ENCODE data around the gene PTGR3. TPM values are rescaled to one million over a fixed set of nuclear protein-coding genes. Genes with fewer than 3 reads are reported as not detected.

The PTGR3 gene
- total RNA-seq, 1 experiment from 2014 or later: 8.2 TPM

Other genes with a start within 250 kb of the PTGR3 start
- 5.6 and 7.5 TPM in 2 replicates for gene TSHZ1, start 1.7 kb upstream of the PTGR3 start, total RNA-seq (2014; rRNA removed)
- not detected in 2 replicates for gene SMIM21, start 218.6 kb upstream of the PTGR3 start, total RNA-seq (2014; rRNA removed)